Myocyte (in vitro differentiated cells): Measurements from ENCODE around the gene PNMA1. TPM values are rescaled to one million over a fixed set of nuclear protein-coding genes. Genes with fewer than 3 reads are reported as not detected.
A peak's percentile ranks its signal among the peaks of the same experiment; 100 is the strongest.
"Not testable (repeated sequence)": the region's sequence is repeated elsewhere in the genome, so short reads cannot be mapped to it uniquely, and the experiment has no call there.

Experiments
- DNase-seq: peaks from one replicate; pipeline ENCODE4 v3.0.0-alpha.2; 2012; ENCODE audit warnings: low read depth
- total RNA-seq: library from RNA; depleted of rRNA; stranded (reverse); fragments of >200 nt; gene quantifications from 2 replicates; pipeline ENCODE4 v1.2.3, GENCODE V29; 2014

PNMA1 gene
- total RNA-seq, 1 donor from 2014 or later: 26.4 TPM

- no peak for DNase-seq
Measured at GRCh38 chr14:73718418-73719251, 4.5 kb upstream of the PNMA1 start.

GRCh38 chr14:73717711-73718417 is 3.7 kb upstream of the PNMA1 start:
- no peak for DNase-seq

- DNase-seq: no peak
Measured at GRCh38 chr14:73717266-73717665, 3.1 kb upstream of the PNMA1 start.

DNA sequence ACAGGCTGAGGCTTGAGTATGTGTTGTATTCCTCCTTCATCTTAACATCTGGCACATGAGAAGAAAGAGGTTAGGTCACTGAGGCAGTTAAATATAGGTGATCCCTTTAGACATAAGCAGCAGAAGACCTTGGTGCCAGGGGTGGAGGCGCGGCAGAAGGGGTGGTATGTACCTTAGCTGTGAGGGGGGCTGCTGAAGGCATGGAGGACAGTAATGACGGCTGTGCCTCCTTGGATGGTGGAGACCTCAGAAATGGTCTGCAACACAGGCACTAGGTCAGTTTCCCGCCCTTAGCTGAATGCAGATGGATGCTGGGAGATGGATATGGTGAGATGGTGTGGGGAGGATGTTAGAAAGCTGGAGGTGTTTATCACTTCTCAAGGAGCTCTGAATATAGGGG is 1.5 kb upstream of the PNMA1 start:
- no peak for DNase-seq

- no peak for DNase-seq
Measured at GRCh38 chr14:73714656-73715081, 485 bp upstream of the PNMA1 start.

- no peak for DNase-seq
Measured at GRCh38 chr14:73713206-73713802, 880 bp downstream of the PNMA1 start.

- peak; percentile 82 for DNase-seq
Measured at GRCh38 chr14:73712540-73713180, 1.5 kb downstream of the PNMA1 start.

- no peak for DNase-seq
Measured at GRCh38 chr14:73712071-73712506, 2.1 kb downstream of the PNMA1 start.

DNA sequence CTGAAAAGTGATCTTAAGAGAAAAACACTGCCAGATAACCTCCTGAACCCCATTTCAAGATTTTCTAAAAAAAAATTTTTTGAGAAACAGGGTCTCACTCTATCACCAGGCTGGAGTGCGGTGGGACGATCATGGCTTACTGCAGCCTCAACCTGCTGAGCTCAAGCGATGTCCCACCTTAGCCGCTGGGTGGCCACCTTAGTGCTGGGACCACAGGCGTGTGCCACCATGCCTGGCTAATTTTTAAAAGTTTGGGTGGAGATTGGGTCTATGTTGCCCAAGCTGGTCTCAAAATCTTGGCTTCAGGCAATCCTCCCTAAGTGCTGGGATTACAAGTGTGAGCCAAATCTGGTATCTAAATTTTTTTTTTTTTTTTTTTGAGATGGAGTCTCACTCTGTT is 3.4 kb downstream of the PNMA1 start:
- no peak for DNase-seq

DNA sequence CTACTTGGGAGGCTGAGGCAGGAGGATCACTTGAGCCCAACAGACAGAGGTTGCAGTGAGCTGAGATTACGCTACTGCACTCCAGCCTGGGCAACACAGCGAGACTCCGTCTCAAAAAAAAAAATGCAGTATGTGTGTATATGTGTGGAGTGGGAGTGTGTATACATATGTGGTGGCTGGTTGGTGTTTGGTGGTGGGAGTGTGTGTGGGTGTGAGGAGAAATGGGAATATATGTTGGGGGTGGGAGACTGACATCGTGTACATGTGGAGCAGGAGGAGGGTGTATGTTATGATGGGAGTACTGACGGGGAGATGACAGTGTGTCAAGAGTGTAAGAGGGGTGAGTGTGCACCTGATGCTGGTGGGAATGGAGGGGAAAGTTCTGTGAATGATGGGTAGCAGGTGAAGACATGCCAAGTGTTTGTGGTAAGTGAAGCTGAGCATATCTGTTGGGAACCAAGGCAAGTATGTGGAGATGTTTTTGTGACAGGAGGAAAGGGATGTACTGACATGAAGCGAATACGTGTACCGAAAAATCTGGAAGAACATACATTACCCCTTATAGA is 4.2 kb downstream of the PNMA1 start:
- no peak for DNase-seq

- DNase-seq: not testable (repeated sequence)
Measured at GRCh38 chr14:73708076-73708475, 6.1 kb downstream of the PNMA1 start.

DNA sequence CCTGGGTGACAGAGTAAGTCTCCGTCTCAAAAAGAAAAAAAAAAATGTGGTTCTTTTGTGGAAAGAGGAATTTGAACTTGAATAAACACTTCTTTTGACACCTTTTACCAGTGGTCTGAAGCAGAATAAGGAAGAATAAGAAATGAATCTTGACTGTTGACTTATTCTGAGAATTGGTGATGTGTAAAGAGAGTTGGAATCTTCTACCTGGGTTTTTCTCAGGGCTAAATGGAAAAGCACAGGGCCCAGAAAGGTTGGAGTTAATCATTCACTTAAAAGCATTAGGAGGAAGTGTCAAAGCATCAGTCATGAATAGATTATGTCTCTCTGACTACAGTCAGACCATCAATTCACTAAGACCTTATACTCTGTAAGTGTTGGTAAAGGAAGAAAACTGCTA is 13.9 kb downstream of the PNMA1 start:
- DNase-seq: no peak

- peak; percentile 18 for DNase-seq
Measured at GRCh38 chr14:73696466-73697400, 17.5 kb downstream of the PNMA1 start.

DNA sequence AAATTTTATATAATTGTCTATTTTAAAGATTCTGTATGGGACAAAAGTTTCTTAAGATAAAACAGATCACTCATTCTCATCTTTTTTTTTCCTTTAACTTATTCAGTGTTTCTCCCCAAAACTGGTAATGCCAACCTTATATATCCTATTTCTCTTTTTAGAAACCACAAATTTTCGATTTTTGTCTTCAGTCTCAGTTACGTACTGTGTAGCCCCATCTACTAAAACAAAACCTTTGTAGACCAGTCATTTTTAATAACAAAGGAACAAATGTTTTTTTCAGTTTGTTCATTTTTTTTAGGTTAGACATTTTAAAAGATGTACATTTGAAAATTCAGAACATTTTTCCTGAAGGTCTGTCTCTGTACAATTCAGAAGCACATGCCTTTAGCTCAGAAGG is 18.2 kb downstream of the PNMA1 start:
- no peak for DNase-seq

DNA sequence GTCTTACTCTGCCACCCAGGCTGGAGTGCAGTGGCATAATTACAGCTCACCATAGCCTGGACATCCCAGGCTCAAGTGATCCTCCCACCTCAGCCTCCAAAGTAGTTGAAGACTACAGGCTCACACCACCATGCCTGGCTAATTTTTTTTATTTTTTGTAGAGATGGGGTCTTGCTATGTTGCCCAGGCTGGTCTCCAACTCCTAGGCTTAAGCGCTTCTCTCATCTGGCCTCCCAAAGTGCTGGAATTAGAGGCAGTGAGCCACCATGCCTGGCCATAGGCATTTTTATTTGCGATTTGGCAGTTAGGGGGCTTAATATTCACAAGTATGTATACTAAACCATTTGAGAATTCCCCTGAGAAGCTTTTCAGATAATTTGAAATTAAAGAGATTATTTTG is 19.1 kb downstream of the PNMA1 start:
- no peak for DNase-seq

- DNase-seq: no peak
Measured at GRCh38 chr14:73694083-73694482, 20.1 kb downstream of the PNMA1 start.

DNA sequence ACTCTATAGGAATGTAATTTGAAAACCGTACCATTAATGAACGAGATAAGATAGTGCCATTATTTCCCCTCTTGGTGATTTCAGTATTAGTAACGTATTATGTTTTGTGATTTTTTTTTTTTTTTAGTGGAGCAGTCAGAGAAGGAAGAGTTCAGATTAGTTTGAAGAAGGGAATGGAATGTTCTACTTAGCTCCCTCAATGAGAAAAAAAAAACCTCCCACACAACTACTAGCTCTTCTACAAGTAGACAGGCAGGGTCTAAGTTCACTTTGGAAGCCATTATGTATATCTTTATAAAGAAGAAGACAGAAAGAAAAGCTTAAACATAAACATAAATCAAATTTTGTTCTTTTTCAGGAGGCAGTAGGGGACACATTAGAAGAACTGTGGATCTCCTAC is 27.3 kb downstream of the PNMA1 start:
- no peak for DNase-seq

DNA sequence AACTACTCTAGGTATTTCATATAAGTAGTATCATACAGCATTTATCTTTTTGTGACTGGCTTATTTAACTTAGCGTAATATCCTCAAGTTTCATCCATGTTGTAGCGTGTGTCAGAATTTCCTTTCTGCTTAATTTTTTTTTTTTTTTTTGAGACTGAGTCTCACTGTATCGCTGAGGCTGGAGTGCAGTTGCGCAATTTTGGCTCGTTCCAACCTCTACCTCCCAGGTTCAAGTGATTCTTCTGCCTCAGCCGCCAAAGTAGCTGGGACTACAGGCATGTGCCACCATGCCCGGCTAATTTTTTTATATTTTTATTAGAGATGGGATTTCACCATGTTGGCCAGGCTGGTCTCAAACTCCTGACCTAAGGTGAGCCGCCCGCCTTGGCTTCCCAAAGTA is 28.9 kb downstream of the PNMA1 start:
- no peak for DNase-seq

DNA sequence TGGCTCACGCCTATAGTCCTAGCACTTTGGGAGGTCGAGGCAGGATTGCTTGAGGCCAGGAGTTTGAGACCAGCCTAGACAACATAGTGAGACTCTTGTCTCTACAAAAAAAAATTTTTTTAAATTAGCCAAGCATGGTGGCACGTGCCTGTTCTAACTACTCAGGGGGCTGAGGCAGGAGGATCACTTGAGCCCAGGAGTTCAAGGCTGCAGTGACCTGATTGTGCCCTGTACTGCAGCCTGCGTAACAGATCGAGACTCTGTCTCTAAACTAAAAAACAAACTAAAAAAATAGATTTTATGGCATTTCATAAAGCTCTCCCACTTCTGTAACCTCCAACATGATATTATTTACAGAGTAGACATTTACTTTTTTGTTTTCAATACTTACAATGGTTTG is 29.6 kb downstream of the PNMA1 start:
- no peak for DNase-seq

DNA sequence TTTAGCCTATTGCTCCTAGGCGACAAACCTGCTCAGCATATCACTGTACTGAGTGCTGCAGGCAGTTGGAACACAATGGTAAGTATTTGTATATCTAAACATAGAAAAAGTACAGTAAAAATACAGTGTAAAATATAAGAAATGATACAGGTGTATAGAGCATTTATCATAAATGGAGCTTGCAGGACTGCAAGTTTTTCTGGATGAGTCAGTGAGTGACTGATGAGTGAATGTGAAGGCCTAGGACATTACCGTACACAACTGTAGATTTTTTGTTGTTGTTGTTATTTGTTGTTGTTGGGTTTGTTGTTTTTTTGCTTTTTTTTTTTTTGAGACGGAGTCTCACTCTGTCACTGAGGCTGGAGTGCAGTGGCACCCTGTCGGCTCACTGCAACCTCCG is 33.4 kb downstream of the PNMA1 start:
- DNase-seq: no peak
